SIG-M5 treated with dmso at 0.1 percent for 504 hours (cell line): Measurements from ENCODE around the gene MAGED4.
"Not testable (repeated sequence)": the region's sequence is repeated elsewhere in the genome, so short reads cannot be mapped to it uniquely, and the experiment has no call there.

Experiments
- DNase-seq: peaks from one replicate; lab custom pipeline; 2025; ENCODE audit not compliant: unreplicated experiment; lab: John Stamatoyannopoulos, UW

The MAGED4 gene

GRCh38 chrX:52184440-52185077, at the start of gene MAGED4:
Gene MAGED4 (plus strand): TSS chrX:52184888. CDS start chrX:52185923, 1,035 bp downstream.
- DNase-seq = not testable (repeated sequence)

GRCh38 chrX:52138830-52139544, 45.7 kb upstream of the MAGED4 start:
- DNase-seq = no peak

- DNase-seq = no peak
These were observed 45.2 kb upstream of the MAGED4 start for GRCh38 chrX:52139545-52139895.

- DNase-seq = no peak
These were observed 44.7 kb upstream of the MAGED4 start for GRCh38 chrX:52140020-52140419.

- not testable (repeated sequence) for DNase-seq
These were observed 34.0 kb upstream of the MAGED4 start for GRCh38 chrX:52150667-52151066.

GRCh38 chrX:52160140-52160539, 24.5 kb upstream of the MAGED4 start:
- DNase-seq = not testable (repeated sequence)

GRCh38 chrX:52166840-52167239, 17.8 kb upstream of the MAGED4 start:
- no peak for DNase-seq

- not testable (repeated sequence) for DNase-seq
These were observed 13.6 kb upstream of the MAGED4 start for GRCh38 chrX:52171055-52171454.

- not testable (repeated sequence) for DNase-seq
These were observed 378 bp downstream of the MAGED4 start for GRCh38 chrX:52185078-52185453.

- not testable (repeated sequence) for DNase-seq
These were observed 26.7 kb downstream of the MAGED4 start for GRCh38 chrX:52211405-52211804.

GRCh38 chrX:52213276-52213675, 28.6 kb downstream of the MAGED4 start:
- no peak for DNase-seq

GRCh38 chrX:52216541-52216940, 31.9 kb downstream of the MAGED4 start:
- DNase-seq = no peak

- no peak for DNase-seq
These were observed 32.9 kb downstream of the MAGED4 start for GRCh38 chrX:52217494-52218160.

- DNase-seq = no peak
These were observed 36.2 kb downstream of the MAGED4 start for GRCh38 chrX:52220936-52221335.
